HG03442 (cell line): Measurements from ENCODE around the gene IRF2.
A peak's percentile ranks its signal among the peaks of the same experiment; 100 is the strongest.

ENCODE experiments used
- ATAC-seq: cut with Tn5 transposase; IDR thresholded peaks from one replicate; pipeline ENCODE4 v1.9.1; 2021; ENCODE audit warnings: mild to moderate bottlenecking, moderate library complexity; ENCODE audit not compliant: unreplicated experiment

Gene IRF2

DNA sequence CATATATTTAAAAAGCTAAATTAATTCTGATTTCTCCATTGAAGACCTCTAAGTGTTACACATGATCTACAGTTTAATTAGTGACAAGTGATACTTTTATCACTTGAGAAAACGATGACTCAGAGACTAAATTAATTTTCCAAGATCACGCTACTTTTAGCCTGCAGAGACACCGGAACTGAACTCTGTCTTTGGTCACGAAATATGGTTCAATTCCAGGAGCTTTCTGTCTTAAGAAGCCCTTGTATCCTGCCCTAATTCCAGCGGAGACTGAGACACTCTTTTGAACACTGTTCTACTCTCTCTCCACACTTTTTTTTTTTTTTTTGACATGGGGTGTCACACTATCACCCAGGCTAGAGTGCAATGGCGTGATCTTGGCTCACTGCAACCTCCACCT lies 63.6 kb downstream of the IRF2 start:
- ATAC-seq: no peak

DNA sequence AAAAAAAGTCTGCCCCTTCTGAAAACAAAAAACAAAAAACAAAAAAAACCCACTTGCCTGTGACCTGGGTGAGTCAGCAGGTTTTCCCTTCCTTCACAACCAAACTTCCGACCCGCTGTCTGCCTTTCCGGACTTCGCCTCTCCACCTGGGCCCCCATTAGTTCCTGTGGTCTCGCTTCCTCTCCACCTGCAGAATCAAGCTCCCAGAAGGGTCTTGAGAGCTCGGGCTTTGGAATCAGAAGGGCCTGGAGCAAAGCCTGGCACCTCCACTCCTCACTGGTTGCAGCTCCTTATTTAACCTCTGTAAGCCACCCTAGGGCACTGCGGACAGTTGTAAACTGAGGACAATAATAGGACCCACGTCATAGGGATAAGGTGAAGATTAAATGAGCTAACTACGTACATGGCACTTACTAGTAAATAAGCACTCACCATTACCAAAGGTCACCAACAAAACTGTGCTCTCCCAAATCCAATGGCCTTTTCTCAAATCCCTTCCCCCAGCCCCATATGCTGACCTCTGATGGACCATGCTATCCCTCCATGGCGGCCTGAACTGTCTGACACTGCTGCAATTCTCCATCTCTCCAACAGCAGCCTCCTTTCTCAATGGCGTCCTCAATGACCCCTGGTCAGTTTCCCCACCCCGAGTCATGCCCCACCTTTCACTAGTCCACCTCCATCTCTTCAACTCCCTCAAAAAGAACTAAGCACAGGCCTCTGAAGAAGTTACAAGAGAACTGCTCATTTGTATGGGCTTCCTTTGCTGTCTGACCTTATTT lies 64.2 kb downstream of the IRF2 start:
- peak; percentile 61 for ATAC-seq

DNA sequence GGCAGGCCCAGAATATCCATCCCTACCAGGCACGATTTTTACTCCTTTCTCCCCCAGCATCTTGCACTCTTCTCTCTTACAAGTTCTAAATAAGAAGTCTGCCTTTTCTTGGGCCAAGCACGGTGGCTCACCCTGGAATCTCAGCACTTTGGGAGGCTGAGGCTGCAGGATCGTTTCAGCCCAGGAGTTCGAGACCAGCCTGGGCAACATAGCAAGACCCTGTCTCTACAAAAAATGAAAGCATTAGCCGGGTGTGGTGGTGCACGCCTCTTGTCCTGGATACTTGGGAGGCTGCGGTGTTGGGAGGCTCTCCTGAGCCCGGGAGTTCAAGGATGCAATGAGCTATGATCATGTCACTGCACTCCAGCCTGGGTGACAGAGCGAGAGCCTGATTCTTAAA lies 64.8 kb downstream of the IRF2 start:
- ATAC-seq: no peak

DNA sequence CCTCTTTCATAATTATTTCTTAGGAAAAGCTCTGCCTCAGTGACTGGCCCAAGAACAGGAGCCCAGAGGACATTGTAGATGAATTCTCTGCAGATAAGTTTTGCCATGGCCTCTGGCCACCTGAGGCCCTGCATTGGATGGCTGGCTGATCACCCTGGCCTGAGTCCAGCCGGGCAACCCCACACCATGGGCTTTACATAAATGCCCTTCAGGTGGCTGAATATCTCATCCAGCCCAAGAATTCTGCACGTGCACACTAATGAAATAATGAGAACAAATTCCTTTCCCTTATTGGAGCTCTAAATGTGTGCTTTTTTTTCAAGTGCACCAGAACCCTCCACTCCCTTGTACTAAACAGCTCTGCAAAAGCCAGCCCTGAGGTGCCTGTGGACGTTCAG lies 65.7 kb downstream of the IRF2 start:
- no peak for ATAC-seq

DNA sequence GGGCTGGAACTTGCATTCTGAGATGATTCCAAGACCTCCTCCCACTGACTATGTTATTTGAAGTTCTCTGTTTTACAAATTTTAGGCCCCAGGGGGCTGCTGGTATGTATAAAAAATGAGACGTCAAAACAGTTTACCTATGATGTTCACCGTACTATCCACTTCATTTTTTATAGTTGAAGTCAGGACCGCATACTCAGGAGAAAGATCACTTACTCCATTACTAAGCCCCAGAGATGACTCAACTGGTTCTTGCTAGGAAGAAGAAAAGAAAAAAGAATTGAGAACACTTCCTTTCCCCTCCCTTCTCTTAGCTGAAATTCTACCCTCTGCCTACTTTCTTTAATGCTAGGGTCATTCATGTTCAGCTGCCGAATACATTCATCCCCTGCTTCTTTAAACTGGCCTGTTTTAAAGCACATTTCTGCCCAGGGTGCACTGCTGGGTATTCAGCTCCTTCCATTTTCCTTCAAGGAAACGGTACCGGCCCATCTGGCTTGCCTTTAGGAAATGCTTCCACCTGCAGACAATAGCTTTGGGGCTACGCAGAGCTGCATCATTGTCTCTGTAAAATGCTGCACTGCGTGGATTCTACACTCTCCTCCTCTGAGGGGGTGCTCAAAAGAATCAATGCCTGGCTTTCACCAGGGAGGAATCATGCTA lies 66.2 kb downstream of the IRF2 start:
- no peak for ATAC-seq

DNA sequence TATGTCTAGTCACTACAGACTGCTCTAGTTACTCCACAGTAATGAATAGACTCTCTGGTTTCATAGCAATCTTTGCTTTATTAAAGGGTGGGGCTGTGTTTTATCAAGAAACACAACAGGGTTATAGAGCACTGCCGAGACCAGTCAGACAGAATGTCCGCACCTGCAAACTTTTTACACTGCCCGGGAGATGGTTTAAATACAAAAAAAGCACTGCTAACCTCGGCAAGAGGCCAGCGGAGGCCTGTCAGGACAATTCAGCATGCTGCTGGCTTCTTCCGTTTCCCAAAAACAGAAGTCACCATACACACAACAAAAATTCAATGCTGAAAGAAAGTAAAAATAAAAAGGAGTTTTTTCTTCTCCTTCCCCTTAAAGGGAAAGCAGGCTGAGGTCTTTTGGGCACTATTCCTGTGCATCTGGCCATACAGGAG lies 67.4 kb downstream of the IRF2 start:
- no peak for ATAC-seq

DNA sequence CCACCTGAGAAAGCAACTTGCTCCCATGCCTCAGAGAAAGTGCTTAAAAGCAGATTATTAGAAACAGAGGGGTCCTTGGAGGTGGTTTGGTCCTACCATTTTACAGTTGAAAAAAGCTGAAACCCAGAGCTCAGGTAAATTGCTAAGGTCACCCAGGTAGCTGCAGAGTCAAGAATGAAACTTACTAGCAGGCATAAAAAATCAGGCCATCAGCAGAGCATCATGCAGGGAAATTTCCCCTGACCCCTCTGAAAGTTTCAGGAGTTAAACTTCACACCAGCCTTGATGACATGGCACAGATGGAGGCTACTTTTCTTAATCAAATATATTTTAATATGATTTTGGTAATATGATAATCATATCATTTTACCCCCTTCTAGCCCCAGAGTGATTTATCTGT lies 70.3 kb downstream of the IRF2 start:
- no peak for ATAC-seq

DNA sequence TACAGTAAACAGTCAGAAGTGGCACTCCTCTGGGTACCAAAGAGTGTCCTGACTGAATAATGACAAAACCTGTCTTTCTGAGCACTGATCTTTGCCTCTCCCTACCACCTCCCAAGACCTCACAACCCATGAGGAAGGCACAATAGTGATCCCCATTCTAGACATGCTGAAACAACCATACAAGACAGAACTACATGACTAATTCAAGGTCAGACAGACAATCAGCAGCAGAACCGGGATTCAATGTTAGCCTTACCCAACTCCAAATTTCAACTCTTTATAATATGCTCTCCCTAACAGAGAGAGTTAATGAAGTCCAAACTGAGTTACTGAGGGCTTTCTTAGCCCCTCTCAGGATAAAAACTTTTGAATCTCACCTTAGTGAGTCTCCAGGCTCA lies 71.0 kb downstream of the IRF2 start:
- peak; percentile 20 for ATAC-seq

DNA sequence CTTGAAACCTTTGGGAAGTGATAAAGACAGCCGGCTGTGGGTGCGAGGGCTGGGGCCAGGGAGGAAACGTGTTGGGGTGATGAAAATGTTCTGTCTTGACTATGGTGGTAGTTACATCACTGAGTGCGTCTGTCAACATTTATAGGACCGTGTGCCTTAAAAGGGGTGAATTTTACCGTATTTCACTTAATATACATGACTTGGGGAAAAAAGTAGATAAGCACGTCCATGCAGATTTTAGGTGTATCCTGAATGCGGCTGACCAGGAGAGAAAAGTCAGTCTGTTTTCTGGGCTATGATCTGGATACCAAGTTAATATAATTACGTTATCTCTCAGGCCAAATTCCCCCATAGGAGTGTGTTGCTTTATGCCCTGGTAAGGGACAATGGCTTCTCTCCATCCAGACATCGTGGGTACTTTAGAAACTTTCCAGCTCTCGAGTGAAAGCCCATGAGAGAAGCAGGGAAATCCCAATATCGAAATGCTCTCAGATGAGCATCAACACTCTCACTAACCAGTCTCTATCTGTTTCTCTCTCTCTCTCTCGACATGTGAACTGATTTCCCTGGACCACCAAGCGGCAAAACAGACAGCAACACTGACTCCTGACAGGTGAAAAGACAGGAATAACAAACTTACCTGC lies 71.5 kb downstream of the IRF2 start:
- peak; percentile 41 for ATAC-seq

DNA sequence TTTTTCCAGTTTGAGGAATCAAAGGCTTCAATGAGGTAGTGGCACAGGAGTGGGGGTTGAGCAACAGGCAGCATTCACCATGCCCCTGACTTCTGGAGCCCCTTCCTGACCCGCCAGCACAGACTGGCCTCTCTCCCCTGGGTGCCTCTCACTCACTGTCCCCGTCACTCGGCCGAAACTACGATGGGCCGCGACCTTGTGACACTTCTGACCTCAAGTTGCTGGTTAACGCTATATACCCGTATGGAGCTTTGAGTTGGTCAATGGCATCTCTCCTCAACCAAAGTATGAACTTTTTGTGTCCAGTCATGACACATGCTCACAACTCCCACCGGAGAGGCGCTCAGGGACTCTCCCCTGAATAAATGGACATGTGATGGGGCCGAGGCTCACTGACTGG lies 72.1 kb downstream of the IRF2 start:
- no peak for ATAC-seq

DNA sequence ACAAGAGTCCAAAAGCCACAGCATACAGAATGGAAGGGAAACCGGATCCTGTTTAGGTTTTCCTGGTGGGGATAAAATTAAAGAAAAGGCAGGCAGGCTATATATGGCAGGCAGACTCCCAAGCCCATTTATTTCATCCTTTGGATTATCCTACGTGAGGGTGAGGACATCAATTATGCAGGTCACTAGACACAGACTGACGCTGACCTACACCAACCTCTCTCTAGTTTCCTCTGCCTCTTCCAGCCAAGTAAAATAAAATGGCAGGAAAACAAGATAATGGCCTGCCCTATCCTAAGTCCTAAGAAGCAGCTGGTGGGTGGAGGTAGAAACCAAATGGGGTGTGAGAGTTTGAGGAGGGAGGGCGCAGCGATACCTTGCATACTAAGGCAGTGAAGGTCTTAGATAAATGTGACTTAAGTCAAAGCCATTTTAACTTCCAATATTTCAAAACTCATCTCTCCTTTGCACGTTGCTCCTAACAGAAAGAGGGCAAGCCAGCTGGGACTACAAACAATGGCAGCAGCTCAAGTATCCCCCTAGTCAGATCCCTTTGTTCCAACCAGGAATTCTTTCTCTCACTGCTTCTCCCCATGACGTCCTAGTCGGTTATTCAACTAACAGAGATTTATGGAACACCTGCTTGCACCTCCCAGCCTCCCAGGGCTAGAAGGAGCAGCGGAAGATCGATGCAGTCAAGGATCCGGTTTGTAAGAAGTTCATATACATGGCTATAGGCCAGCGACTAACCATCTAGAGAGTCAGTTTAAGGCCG lies 72.8 kb downstream of the IRF2 start:
- ATAC-seq: no peak

DNA sequence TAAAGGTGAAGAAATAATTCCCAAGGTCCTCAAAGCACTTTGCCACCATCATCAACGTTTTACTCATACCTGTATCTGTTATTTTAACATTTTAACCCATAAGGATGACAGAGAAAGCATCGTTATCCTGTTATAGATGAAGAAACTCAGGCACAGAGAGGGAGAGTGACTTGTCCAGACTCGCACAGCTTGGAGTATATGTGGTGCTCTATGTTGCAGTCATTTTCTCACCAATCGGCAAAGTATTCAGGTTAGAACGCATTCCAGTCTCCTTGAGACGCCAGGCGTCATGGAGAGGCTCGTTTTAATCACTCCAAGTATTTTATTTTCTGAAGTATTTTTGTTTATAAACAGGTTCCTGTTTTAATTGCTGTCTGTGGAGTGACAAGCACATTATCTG lies 73.5 kb downstream of the IRF2 start:
- no peak for ATAC-seq

DNA sequence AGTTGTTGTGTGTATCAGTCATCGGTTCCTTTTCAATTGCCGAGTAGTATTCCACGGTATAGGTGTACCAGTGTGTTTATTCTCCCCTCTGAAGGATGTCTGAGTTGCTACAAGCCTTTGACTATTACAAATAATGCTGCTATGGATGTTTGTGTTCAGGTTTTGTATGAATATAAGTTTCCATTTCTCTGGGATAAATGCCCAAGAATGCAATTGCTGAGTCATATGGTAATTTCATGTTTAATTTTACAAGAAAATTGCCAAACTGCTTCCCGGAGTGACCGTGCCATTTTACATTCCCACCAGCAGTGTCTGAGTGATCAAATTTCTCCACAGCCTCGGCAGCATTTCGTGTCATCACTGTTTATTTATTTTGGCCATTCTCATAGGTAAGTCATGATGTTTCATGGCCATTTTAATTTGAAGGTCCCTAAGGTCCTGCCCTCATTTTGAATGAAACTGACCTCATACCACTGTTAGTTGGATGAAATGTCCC lies 73.9 kb downstream of the IRF2 start:
- no peak for ATAC-seq

DNA sequence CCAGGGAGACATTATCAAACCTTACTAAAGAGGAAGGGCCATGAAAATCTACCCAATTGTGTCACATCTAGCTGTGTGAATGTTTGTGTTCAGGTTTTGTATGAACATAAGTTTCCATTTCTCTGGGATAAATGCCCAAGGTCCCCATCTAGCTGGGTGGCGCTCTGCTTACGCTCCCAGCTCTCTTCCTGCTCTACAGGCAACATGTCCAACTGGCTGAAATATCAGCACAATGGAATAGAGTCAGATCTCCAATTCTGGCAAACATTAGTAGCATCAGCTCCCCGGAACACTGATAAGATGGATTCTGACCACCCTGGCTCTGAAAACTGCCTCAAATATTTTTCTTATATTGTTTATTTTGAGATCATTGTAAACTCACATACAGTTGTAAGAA lies 74.8 kb downstream of the IRF2 start:
- no peak for ATAC-seq

DNA sequence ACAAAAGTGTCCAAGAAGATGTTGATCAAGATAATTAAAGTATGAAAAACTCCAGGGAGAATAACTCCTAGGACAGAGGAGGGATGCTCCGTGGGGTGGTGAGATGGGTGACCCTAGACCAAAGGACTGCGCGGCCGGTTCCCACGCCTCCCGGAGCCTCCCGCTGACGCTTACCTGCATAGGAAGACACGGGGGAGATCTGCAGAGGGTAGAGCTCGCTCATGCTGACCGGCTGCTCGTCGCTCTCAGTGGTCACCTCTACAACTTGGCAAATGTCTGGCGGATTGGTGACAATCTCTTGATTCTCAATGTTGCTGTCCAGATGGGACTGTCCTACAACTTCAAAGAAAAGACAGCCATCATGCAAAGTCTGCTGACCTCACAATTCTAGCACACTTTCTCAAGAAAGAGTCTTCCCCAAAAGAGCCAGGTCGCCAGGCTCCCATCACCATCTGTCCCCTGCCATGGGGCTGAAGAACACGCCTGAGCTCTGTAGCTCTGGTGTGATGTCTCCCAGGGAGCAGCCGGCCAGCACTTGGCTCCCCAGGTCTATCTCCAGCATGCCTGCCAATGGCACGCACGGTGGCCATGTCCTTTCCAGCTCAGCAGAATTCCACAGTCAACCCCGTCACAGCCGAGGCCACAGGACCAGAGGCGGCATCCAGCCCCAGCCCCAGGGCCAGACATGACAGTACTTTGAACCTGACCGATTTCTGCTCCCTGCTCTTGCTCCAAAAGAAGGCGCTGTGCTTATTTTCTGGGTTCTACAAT lies 75.4 kb downstream of the IRF2 start:
- no peak for ATAC-seq

DNA sequence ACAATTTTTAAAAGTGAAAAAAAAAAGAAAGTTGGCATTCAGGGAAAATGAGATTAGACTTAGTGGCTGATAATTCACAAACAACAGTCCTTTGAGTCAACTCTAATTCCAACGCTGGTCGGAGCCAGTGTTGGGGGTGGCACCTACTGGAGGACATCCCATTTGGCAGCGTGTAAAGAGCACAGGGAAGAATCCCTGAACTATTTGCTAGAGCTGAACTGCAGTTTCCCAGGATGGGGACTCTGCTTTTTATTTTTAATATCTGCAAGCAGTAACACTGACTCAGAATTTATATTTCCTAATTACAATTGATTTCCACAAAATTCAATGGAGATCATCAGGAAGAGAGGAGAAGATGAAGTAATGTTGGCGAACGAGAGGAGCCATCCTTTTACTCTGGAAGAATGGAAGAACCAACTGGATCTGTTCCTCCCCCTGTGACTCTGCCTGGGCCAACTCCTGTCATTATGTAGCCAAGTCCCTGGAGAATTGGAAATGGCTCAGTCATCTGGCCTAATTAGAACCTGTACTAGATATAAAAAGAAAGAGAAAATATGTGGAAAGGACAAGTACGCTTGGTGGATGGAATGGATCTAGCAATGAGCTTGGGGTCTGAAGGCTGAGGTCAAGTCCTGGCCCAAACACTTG lies 76.7 kb downstream of the IRF2 start:
- no peak for ATAC-seq

DNA sequence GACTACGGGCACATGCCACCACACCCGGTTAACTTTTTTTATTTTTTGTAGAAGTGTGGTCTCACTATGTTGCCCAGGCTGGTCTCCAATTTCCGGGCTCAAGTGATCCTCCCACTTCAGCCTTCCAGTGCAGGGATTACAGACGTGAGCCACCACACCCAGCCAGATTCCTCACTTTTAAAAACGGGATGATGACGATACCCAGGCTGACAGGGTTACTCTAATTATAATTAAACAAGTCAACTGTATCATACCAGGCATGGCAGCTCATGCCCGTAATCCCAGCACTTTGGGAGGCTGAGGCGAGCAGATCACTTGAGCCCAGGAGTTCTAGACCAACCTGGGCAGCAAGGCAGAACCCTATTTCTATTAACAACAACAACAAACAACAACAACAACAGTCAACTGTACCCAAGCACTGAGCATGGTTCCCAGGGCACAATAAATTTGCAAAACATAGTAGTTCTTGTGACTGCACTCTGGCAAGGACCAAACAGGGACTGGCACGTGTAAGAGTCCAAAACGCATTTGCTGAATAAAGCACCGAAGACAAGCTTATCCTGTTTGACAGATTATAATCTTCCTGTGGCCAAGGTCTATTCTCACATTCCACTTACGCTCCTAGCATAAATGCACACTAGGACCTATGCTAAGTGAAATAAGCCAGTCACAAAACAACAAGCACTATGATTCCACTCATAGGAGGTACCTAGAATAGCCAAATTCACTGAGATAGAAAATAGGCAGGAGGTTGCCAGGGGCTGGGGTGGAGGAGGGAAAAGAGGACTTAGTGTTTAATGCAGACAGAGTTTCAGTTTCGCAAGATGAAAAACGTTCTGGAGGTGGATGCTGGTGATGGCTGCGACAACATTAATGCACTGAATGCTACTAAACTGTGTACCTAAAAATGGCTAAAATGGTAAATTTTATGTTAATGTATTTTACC lies 77.5 kb downstream of the IRF2 start:
- ATAC-seq: no peak

DNA sequence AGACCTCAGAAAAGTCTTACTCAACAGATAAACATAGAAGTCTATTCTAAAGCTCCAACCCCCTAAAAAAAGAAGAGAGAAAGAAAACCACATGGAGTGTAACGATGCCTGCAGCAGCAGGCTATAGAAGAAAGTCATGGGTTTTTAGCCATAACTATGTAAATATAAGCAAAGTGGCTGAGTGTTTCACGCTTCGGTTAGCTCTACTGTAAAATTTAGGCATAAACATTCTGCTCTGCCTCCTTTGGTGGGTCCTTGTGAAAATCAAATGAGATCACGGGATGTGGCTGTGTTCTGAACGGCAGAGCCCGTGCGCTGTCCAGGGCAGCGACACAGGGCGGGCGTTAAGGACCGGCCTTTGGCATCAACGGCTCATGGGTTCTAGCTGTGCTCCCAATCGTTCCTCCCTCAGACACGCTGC lies 78.4 kb downstream of the IRF2 start:
- peak; percentile 82 for ATAC-seq

DNA sequence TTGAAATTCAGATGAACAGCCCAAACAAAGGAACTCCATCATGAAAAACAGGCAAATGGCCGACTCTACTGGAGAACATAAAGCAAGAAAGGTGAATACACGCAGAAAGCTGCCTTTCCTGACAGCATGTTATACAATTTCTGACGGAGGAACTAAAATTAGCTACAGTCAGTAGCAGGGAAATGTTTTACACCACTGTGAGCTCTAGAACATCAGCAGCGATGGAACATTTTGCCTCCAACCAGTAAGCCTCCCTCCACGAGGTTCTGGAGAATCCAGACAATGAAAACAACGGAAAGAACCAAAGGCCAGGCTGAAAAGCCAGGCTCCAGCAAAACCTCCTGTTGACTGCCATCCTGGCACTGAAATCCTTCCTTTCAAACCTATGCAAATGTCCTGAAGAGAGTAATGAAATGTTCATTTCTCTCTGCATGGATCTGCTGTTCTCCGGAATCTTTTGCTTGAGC lies 78.9 kb downstream of the IRF2 start:
- ATAC-seq: peak; percentile 3
